NCI-H2171 treated with DMSO at 0.1 percent for 48 hours (cell line): ENCODE data around the gene PLAC9.
A peak's percentile ranks its signal among the peaks of the same experiment; 100 is the strongest.

Experiments used
- DNase-seq: peaks from one replicate; lab custom pipeline; 2025; lab: John Stamatoyannopoulos, UW

Gene PLAC9

GRCh38 chr10:80184291-80184690 lies 51.8 kb downstream of the PLAC9 start:
- no peak for DNase-seq

GRCh38 chr10:80185578-80186299 lies 53.2 kb downstream of the PLAC9 start:
- no peak for DNase-seq

GRCh38 chr10:80186364-80187012 lies 54.0 kb downstream of the PLAC9 start:
- DNase-seq: no peak

- no peak for DNase-seq
These were observed 54.5 kb downstream of the PLAC9 start for GRCh38 chr10:80187060-80187459.

- peak; percentile 31 for DNase-seq
These were observed 55.2 kb downstream of the PLAC9 start for GRCh38 chr10:80187465-80188409.

- DNase-seq: no peak
These were observed 56.2 kb downstream of the PLAC9 start for GRCh38 chr10:80188713-80189112.

GRCh38 chr10:80191589-80192270 lies 59.2 kb downstream of the PLAC9 start:
- peak; percentile 56 for DNase-seq

GRCh38 chr10:80192553-80192952 lies 60.0 kb downstream of the PLAC9 start:
- no peak for DNase-seq

- no peak for DNase-seq
These were observed 62.0 kb downstream of the PLAC9 start for GRCh38 chr10:80194373-80195045.
